ENCODE measurements around the gene DCDC1. TPM values are rescaled to one million over a fixed set of nuclear protein-coding genes. Genes with fewer than 3 reads are reported as not detected.

Gene DCDC1
- total RNA-seq, 1 experiment from 2014 or later = not detected

DNA sequence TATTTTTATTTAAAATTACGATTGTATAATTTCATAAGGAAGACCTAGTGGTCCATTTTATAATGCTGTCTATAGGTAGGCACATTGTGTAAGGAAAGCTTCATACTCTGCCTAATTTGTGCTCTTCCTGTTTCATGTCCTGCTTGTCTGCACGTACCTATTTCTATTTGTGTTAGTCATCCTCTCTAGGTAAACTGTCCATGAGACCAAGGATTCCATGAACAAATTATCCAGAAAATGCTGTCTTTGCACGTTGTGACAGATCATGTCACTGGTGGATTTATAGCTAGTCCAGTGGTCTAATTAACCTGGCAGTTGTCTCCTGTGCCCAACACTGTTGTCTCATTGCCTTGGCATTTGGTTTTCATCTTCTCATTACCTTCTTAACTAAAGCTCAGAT lies 44.8 kb upstream of the DCDC1 start:
- H3K27me3 ChIP-seq (ENCODE audit: control insufficient read depth, insufficient read depth, low read length) = no peaks in the 10 kb centered on the region
- POLR2A ChIA-PET = no interaction called here
- DNase-seq (ENCODE audit: low read depth, low spot score) (no peak), ATAC-seq (no peak)
- in situ Hi-C loops (cut with HindIII; ENCODE audit: low pct_unique_long_range_greater_than_20kb, low sequenced_read_pairs) = no loop called here
- no TSS peak for BruUV-seq (replicated peaks)
- TF ChIP-seq, protein P1, sequence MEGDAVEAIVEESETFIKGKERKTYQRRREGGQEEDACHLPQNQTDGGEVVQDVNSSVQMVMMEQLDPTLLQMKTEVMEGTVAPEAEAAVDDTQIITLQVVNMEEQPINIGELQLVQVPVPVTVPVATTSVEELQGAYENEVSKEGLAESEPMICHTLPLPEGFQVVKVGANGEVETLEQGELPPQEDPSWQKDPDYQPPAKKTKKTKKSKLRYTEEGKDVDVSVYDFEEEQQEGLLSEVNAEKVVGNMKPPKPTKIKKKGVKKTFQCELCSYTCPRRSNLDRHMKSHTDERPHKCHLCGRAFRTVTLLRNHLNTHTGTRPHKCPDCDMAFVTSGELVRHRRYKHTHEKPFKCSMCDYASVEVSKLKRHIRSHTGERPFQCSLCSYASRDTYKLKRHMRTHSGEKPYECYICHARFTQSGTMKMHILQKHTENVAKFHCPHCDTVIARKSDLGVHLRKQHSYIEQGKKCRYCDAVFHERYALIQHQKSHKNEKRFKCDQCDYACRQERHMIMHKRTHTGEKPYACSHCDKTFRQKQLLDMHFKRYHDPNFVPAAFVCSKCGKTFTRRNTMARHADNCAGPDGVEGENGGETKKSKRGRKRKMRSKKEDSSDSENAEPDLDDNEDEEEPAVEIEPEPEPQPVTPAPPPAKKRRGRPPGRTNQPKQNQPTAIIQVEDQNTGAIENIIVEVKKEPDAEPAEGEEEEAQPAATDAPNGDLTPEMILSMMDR (IDR thresholded peaks at IDR 0.05) = no peak
- no peak for TF ChIP-seq TCF7L2 (IDR thresholded peaks at IDR 0.05; ENCODE audit: low read depth, low read length)
- no peak overlapping the region for H3K27ac ChIP-seq (ENCODE audit: low read length)
- H3K4me1 ChIP-seq (ENCODE audit: control insufficient read depth, insufficient read depth, low read length) = no peaks in the 10 kb centered on the region
- CTCF ChIA-PET = no interaction called here
- H3K4me3 ChIP-seq (ENCODE audit: low read depth in 2 of 2, low read length in 2 of 2) = no peak overlapping the region
- no peaks in the 10 kb centered on the region for H3K9me3 ChIP-seq (ENCODE audit: control insufficient read depth, insufficient read depth, low read depth, low read length)
- H3K36me3 ChIP-seq (ENCODE audit: control insufficient read depth, insufficient read depth, low read length) = no peaks in the 10 kb centered on the region
- intact Hi-C loops (cut with micrococcal nuclease; ENCODE audit: unreplicated experiment) = no loop called here

GRCh38 chr11:31412946-31413345 lies 43.4 kb upstream of the DCDC1 start:
- Histone ChIP-seq H3K4me1 (ENCODE audit: control insufficient read depth, insufficient read depth, low read length) (no peaks in the 10 kb centered on the region), H3K27me3 (ENCODE audit: control insufficient read depth, insufficient read depth, low read length) (no peaks in the 10 kb centered on the region), H3K9me3 (ENCODE audit: control insufficient read depth, insufficient read depth, low read depth, low read length) (no peaks in the 10 kb centered on the region), H3K4me3 (ENCODE audit: low read depth in 2 of 2, low read length in 2 of 2) (no peak overlapping the region), H3K27ac (ENCODE audit: low read length) (no peak overlapping the region), H3K36me3 (ENCODE audit: control insufficient read depth, insufficient read depth, low read length) (no peaks in the 10 kb centered on the region)
- no peak for DNase-seq (ENCODE audit: low read depth, low spot score)
- in situ Hi-C loops (cut with HindIII; ENCODE audit: low pct_unique_long_range_greater_than_20kb, low sequenced_read_pairs) = no loop called here
- ATAC-seq = no peak
- BruUV-seq (replicated peaks) = no TSS peak
- ChIA-PET POLR2A (no interaction called here), CTCF (no interaction called here)
- TF ChIP-seq SIN3A (IDR thresholded peaks at IDR 0.05; ENCODE audit: borderline replicate concordance, insufficient read depth, low read depth, low read length) = no peak
- TF ChIP-seq TCF7L2 (IDR thresholded peaks at IDR 0.05; ENCODE audit: low read depth, low read length) = no peak
- TF ChIP-seq POLR2AphosphoS5 (IDR thresholded peaks at IDR 0.05; ENCODE audit: low read depth, low read length) = no peak
- no peak for TF ChIP-seq REST (IDR thresholded peaks at IDR 0.05; ENCODE audit: insufficient read depth in 1 of 2, low read depth in 2 of 2, low read length in 1 of 2)
- intact Hi-C loops (cut with micrococcal nuclease; ENCODE audit: unreplicated experiment) = no loop called here

DNA sequence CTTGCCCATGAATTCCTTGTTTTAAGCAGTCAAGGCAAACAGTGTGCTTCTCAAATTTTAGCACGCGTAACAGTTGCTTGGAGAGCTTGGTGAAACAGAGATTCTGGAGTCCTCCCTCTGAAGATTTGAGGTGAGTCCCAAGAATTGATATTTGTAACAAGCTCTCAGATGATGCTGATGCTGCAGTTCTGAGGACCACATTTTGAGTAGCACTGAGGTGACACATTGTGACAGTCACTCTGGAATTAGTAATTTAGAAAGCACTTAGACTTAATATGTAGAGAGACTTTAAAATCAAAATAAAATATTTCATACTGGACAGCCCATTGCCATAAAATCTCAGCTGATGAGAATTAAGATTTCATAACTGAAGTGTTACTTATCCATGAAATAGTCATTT lies 38.7 kb upstream of the DCDC1 start:
- ChIA-PET CTCF (no interaction called here), POLR2A (no interaction called here)
- Histone ChIP-seq H3K27me3 (ENCODE audit: control insufficient read depth, insufficient read depth, low read length) (no peaks in the 10 kb centered on the region), H3K4me3 (ENCODE audit: low read depth in 2 of 2, low read length in 2 of 2) (no peak overlapping the region), H3K9me3 (ENCODE audit: control insufficient read depth, insufficient read depth, low read depth, low read length) (no peaks in the 10 kb centered on the region), H3K36me3 (ENCODE audit: control insufficient read depth, insufficient read depth, low read length) (no peaks in the 10 kb centered on the region), H3K4me1 (ENCODE audit: control insufficient read depth, insufficient read depth, low read length) (no peaks in the 10 kb centered on the region), H3K27ac (ENCODE audit: low read length) (no peak overlapping the region)
- in situ Hi-C loops (cut with HindIII; ENCODE audit: low pct_unique_long_range_greater_than_20kb, low sequenced_read_pairs) = no loop called here
- no TSS peak for BruUV-seq (replicated peaks)
- ATAC-seq = no peak
- no peak for DNase-seq (ENCODE audit: low read depth, low spot score)
- TF ChIP-seq, protein P1 (IDR thresholded peaks at IDR 0.05) = no peak
- TF ChIP-seq POLR2AphosphoS5 (IDR thresholded peaks at IDR 0.05; ENCODE audit: low read depth, low read length) (no peak), REST (IDR thresholded peaks at IDR 0.05; ENCODE audit: insufficient read depth in 1 of 2, low read depth in 2 of 2, low read length in 1 of 2) (no peak), TCF7L2 (IDR thresholded peaks at IDR 0.05; ENCODE audit: low read depth, low read length) (no peak), SIN3A (IDR thresholded peaks at IDR 0.05; ENCODE audit: borderline replicate concordance, insufficient read depth, low read depth, low read length) (no peak)
- intact Hi-C loops (cut with micrococcal nuclease; ENCODE audit: unreplicated experiment) = no loop called here

All from Panc1 (cell line).